Neural cell (in vitro differentiated cells): ENCODE measurements around the gene DCDC2. TPM values are rescaled to one million over a fixed set of nuclear protein-coding genes. Genes with fewer than 3 reads are reported as not detected.

ENCODE experiments used
- H2AFZ ChIP-seq: fragments of 200-600, 300-800 bp; sonication (generic), shearing (Covaris generic); 2 replicates; pipeline ENCODE4 v1.6.0; 2014; ENCODE audit warnings: low read depth, mild to moderate bottlenecking, antibody characterized with exemption, low read length, moderate library complexity
- H3F3A ChIP-seq: fragments of 200-600 bp; shearing (Covaris generic); 2 replicates; pipeline ENCODE4 v1.6.1; 2016; ENCODE audit warnings: mild to moderate bottlenecking, moderate library complexity, mixed read lengths, antibody characterized with exemption, low read length; ENCODE audit not compliant: insufficient read depth, poor library complexity, severe bottlenecking
- H3K27ac ChIP-seq: fragments of 200-600, 300-800 bp; sonication (generic), shearing (Covaris generic); 2 replicates; pipeline ENCODE4 v1.5.1; 2014; ENCODE audit warnings: mild to moderate bottlenecking, low read length, moderate library complexity
- H3K27me3 ChIP-seq: fragments of 300-800, 200-600 bp; sonication (generic), shearing (Covaris generic); 2 replicates; pipeline ENCODE4 v1.6.0; 2014; ENCODE audit warnings: mild to moderate bottlenecking, low read depth, low read length, moderate library complexity; ENCODE audit not compliant: insufficient read depth
- H3K36me3 ChIP-seq: fragments of 300-800, 200-600 bp; sonication (generic), shearing (Covaris generic); 2 replicates; pipeline ENCODE4 v1.5.1; 2014; ENCODE audit warnings: mild to moderate bottlenecking, antibody characterized with exemption, low read length, moderate library complexity; ENCODE audit not compliant: insufficient read depth
- H3K4me2 ChIP-seq: fragments of 300-800, 200-600 bp; sonication (generic), shearing (Covaris generic); 2 replicates; pipeline ENCODE4 v1.6.0; 2014; ENCODE audit warnings: mild to moderate bottlenecking, low read length
- H3K4me3 ChIP-seq: fragments of 300-800, 200-600 bp; sonication (generic), shearing (Covaris generic); 2 replicates; pipeline ENCODE4 v1.5.1; 2014; ENCODE audit warnings: mild to moderate bottlenecking, low read length, moderate library complexity
- H3K79me2 ChIP-seq: fragments of 200-600 bp; shearing (Covaris generic); replicated peaks from 2 replicates; pipeline ENCODE4 v1.6.0; 2014; ENCODE audit warnings: mild to moderate bottlenecking, low read length, moderate library complexity; ENCODE audit not compliant: insufficient read depth
- H3K9ac ChIP-seq: fragments of 300-800, 200-600 bp; sonication (generic), shearing (Covaris generic); 2 replicates; pipeline ENCODE4 v1.6.1; 2016; ENCODE audit warnings: mild to moderate bottlenecking, low read length, mixed read lengths
- H3K9me2 ChIP-seq: fragments of 200-600 bp; shearing (Covaris generic); 2 replicates; pipeline ENCODE4 v1.6.1; 2016; ENCODE audit warnings: mild to moderate bottlenecking, low read length, mixed read lengths; ENCODE audit not compliant: insufficient read depth
- H3K9me3 ChIP-seq: fragments of 200-600, 300-800 bp; sonication (generic), shearing (Covaris generic); 2 replicates; pipeline ENCODE4 v1.6.1; 2016; ENCODE audit warnings: mild to moderate bottlenecking, mixed run types, low read length, moderate library complexity, mixed read lengths
- H4K20me1 ChIP-seq: fragments of 200-600 bp; shearing (Covaris generic); 2 replicates; pipeline ENCODE4 v1.6.1; 2016; ENCODE audit warnings: mild to moderate bottlenecking, mixed run types; ENCODE audit not compliant: insufficient read depth
- EP300 ChIP-seq: fragments of 450-650 bp; conservative IDR thresholded peaks from 2 replicates; pipeline ENCODE4 v1.6.1; 2014; ENCODE audit warnings: antibody characterized with exemption, mild to moderate bottlenecking, moderate library complexity; ENCODE audit not compliant: poor library complexity, severe bottlenecking
- EZH2 ChIP-seq: fragments of 200-600, 300-800 bp; shearing (Covaris generic), sonication (generic); IDR thresholded peaks from 2 replicates; pipeline ENCODE4 v1.6.1; 2014; ENCODE audit warnings: antibody characterized with exemption, low read length, borderline replicate concordance, mild to moderate bottlenecking; ENCODE audit not compliant: insufficient read depth, poor library complexity, severe bottlenecking
- MXI1 ChIP-seq: fragments of 450-650 bp; conservative IDR thresholded peaks from 2 replicates; pipeline ENCODE4 v1.6.1; 2014; ENCODE audit warnings: antibody characterized with exemption, mild to moderate bottlenecking; ENCODE audit not compliant: poor library complexity, severe bottlenecking
- POLR2AphosphoS5 ChIP-seq: IDR thresholded peaks from 2 replicates; pipeline ENCODE4 v1.6.1; 2012
- RAD21 ChIP-seq: fragments of 450-650 bp; conservative IDR thresholded peaks from 2 replicates; pipeline ENCODE4 v1.6.1; 2014; ENCODE audit warnings: antibody characterized with exemption, mild to moderate bottlenecking, moderate library complexity
- REST ChIP-seq: IDR thresholded peaks from 2 replicates; pipeline ENCODE4 v1.6.1; 2012; ENCODE audit warnings: borderline replicate concordance
- SMC3 ChIP-seq: fragments of 450-650 bp; conservative IDR thresholded peaks from 2 replicates; pipeline ENCODE4 v1.6.1; 2014; ENCODE audit warnings: antibody characterized with exemption, mild to moderate bottlenecking, moderate library complexity; ENCODE audit not compliant: poor library complexity
- TAF1 ChIP-seq: IDR thresholded peaks from 2 replicates; pipeline ENCODE4 v1.6.1; 2012; ENCODE audit warnings: low read depth
- polyA plus RNA-seq: library from polyadenylated mRNA; depleted of rRNA; stranded (reverse); fragments of >200 nt; gene quantifications from 2 replicates; pipeline ENCODE4 v1.2.3, GENCODE V29; 2014
- TF ChIP-seq, protein P1 (sequence below): fragments of 450-650 bp; IDR thresholded peaks from 2 replicates; pipeline ENCODE4 v1.5.1; 2014; ENCODE audit warnings: antibody characterized with exemption, mild to moderate bottlenecking, moderate library complexity; ENCODE audit not compliant: poor library complexity, severe bottlenecking

Gene DCDC2
- polyA plus RNA-seq, 1 donor from 2014 or later: 0.57 TPM

DNA sequence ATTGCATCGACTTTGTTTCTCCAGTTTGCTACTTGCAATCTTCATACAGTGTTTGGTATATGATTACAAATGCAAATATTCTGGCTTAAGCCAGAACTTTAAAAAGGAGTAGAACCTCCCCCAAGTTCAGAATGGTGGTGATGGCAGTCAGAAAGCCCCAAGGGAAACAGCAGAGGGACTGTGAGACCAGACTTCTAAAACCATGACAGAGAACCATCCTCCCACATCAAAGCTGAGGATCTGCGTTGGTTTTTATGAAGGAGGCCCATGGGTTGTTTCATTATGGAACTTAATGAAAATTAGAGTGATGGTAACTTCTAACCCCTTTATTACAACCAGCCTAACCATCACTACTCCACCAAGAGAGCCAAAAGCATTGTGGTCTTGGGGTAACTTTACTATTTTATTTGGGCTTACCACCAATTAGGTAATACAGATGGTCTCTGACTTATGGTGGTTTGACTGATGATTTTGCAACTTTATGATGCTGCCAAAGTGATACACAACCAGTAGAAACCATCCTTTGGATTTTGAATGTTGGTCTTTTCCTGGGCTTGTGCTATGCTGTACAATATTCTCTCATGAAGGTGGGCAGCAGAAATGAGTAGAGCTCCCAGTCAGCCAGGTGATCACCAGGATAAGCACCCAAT, 34.0 kb upstream of the DCDC2 start:
- H3K9me2 ChIP-seq: no peaks in the 10 kb centered on the region
- no peaks in the 10 kb centered on the region for H3K79me2 ChIP-seq
- no peaks in the 10 kb centered on the region for H3K36me3 ChIP-seq
- H4K20me1 ChIP-seq: no peaks in the 10 kb centered on the region
- H2AFZ ChIP-seq: no peak overlapping the region
- H3K4me3 ChIP-seq: no peak overlapping the region
- no peaks in the 10 kb centered on the region for H3K27me3 ChIP-seq
- no peak overlapping the region for H3K9ac ChIP-seq
- no peak overlapping the region for H3K4me2 ChIP-seq
- TF ChIP-seq TAF1 (no peak), POLR2AphosphoS5 (no peak), RAD21 (no peak), EP300 (no peak), MXI1 (no peak), SMC3 (no peak), EZH2 (no peak), REST (no peak)
- TF ChIP-seq, protein P1, sequence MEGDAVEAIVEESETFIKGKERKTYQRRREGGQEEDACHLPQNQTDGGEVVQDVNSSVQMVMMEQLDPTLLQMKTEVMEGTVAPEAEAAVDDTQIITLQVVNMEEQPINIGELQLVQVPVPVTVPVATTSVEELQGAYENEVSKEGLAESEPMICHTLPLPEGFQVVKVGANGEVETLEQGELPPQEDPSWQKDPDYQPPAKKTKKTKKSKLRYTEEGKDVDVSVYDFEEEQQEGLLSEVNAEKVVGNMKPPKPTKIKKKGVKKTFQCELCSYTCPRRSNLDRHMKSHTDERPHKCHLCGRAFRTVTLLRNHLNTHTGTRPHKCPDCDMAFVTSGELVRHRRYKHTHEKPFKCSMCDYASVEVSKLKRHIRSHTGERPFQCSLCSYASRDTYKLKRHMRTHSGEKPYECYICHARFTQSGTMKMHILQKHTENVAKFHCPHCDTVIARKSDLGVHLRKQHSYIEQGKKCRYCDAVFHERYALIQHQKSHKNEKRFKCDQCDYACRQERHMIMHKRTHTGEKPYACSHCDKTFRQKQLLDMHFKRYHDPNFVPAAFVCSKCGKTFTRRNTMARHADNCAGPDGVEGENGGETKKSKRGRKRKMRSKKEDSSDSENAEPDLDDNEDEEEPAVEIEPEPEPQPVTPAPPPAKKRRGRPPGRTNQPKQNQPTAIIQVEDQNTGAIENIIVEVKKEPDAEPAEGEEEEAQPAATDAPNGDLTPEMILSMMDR: no peak
- no peaks in the 10 kb centered on the region for H3K9me3 ChIP-seq
- no peak overlapping the region for H3K27ac ChIP-seq
- no peaks in the 10 kb centered on the region for H3F3A ChIP-seq

GRCh38 chr6:24391208-24391607, 33.3 kb upstream of the DCDC2 start:
- H3K4me3 ChIP-seq: no peak overlapping the region
- H4K20me1 ChIP-seq: no peaks in the 10 kb centered on the region
- TF ChIP-seq RAD21: no peak
- no peaks in the 10 kb centered on the region for H3K27me3 ChIP-seq
- H2AFZ ChIP-seq: no peak overlapping the region
- H3K4me2 ChIP-seq: no peak overlapping the region
- H3K36me3 ChIP-seq: no peaks in the 10 kb centered on the region
- H3K9me3 ChIP-seq: no peaks in the 10 kb centered on the region
- no peaks in the 10 kb centered on the region for H3F3A ChIP-seq
- no peaks in the 10 kb centered on the region for H3K9me2 ChIP-seq
- no peaks in the 10 kb centered on the region for H3K79me2 ChIP-seq
- no peak overlapping the region for H3K9ac ChIP-seq
- no peak overlapping the region for H3K27ac ChIP-seq

DNA sequence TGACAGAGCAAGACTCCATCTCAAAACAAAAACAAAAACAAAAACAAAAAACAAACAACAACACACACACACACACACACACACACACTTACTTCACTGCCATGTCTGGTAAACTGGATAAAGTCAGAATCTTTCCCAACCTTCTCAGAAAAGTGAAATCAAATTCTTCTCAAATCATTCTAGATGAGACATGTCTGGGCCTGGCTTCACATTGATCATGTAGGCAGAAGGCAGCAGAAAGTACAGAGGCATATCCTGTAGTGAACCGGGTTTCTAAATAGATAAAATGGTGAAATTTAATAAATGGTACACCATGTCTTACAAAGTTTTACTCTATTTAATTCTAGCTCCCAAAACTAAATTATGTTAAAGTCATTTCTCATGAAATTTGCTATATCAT, 30.0 kb upstream of the DCDC2 start:
- H4K20me1 ChIP-seq: no peaks in the 10 kb centered on the region
- H3K9ac ChIP-seq: no peak overlapping the region
- H2AFZ ChIP-seq: no peak overlapping the region
- no peak overlapping the region for H3K27ac ChIP-seq
- no peaks in the 10 kb centered on the region for H3K9me3 ChIP-seq
- no peaks in the 10 kb centered on the region for H3K79me2 ChIP-seq
- no peak overlapping the region for H3K4me2 ChIP-seq
- TF ChIP-seq REST (no peak), POLR2AphosphoS5 (no peak), RAD21 (no peak), TAF1 (no peak), EZH2 (no peak), SMC3 (no peak), MXI1 (no peak), EP300 (no peak)
- TF ChIP-seq, protein P1: no peak
- no peaks in the 10 kb centered on the region for H3K36me3 ChIP-seq
- H3F3A ChIP-seq: no peaks in the 10 kb centered on the region
- H3K9me2 ChIP-seq: no peaks in the 10 kb centered on the region
- H3K27me3 ChIP-seq: no peaks in the 10 kb centered on the region
- H3K4me3 ChIP-seq: no peak overlapping the region
